Small intestine (tissue), 7 donors: ENCODE results near the gene CDH6. TPM values are rescaled to one million over a fixed set of nuclear protein-coding genes. Genes with fewer than 3 reads are reported as not detected.

ENCODE experiments used
- DNase-seq, 2 donors: peaks; one replicate each; pipeline versions ENCODE4 v3.0.0 to v3.0.0-alpha.2; 2013
- FAIRE-seq: peaks from 2 replicates; lab custom pipeline; 2012; peaks lifted over from hg19 to GRCh38; lab: Jason Lieb, UNC
- H3K27ac ChIP-seq, 3 donors: one replicate each; pipeline ENCODE4 v1.5.1; 2013; ENCODE audit warnings: low read length in 2 of 3, mild to moderate bottlenecking in 2 of 3, control low read depth in 1 of 3, inconsistent platforms in 1 of 3, low read depth in 1 of 3, moderate library complexity in 1 of 3
- H3K27me3 ChIP-seq, 3 donors: one replicate each; pipeline ENCODE4 v1.6.1; 2013; ENCODE audit warnings: low read length in 3 of 3, inconsistent platforms in 1 of 3; ENCODE audit not compliant: control insufficient read depth in 3 of 3, insufficient read depth in 3 of 3
- H3K36me3 ChIP-seq, 3 donors: one replicate each; pipeline ENCODE4 v1.6.1; 2013; ENCODE audit warnings: low read length in 3 of 3, inconsistent platforms in 1 of 3, low read depth in 1 of 3, mild to moderate bottlenecking in 1 of 3, moderate library complexity in 1 of 3; ENCODE audit not compliant: control insufficient read depth in 3 of 3, insufficient read depth in 2 of 3
- H3K4me1 ChIP-seq, 3 donors: one replicate each; pipeline ENCODE4 v1.6.1; 2013; ENCODE audit warnings: low read length in 2 of 3, inconsistent platforms in 1 of 3, low read depth in 1 of 3, mild to moderate bottlenecking in 1 of 3, moderate library complexity in 1 of 3; ENCODE audit not compliant: control insufficient read depth in 3 of 3, insufficient read depth in 2 of 3
- H3K4me3 ChIP-seq, 3 donors: one replicate each; pipeline ENCODE4 v1.5.1; 2013; ENCODE audit warnings: low read length in 3 of 3, control low read depth in 1 of 3, inconsistent platforms in 1 of 3, low read depth in 1 of 3, mild to moderate bottlenecking in 1 of 3, moderate library complexity in 1 of 3
- H3K9me3 ChIP-seq, 2 donors: one replicate each; pipeline ENCODE4 v1.6.1; 2013; ENCODE audit warnings: low read depth in 1 of 2, low read length in 1 of 2; ENCODE audit not compliant: control insufficient read depth in 2 of 2, insufficient read depth in 1 of 2
- WGBS, 3 donors: extraction: QIAGEN DNeasy Blood & Tissue Kit; methylation state at CpG; one replicate each; pipeline ENCODE4 v1.1.7; 2013; 5-methylcytosine and 5-hydroxymethylcytosine counted together
- polyA plus RNA-seq, 4 donors: library from polyadenylated mRNA; stranded (reverse) in 3 of 4; unstranded in 1 of 4; fragments of 200-250 nt in 3 of 4; fragments of 120-200 nt in 1 of 4; gene quantifications; one replicate each; pipeline versions ENCODE4 v1.2.1 to v1.2.3, GENCODE V29; 2013
- donor health status: healthy with polysubstance abuse.
- donor health status: control.
- donor health status: control.
- donor health status: Bipolar disorder and iron deficiency.
- donor health status: healthy.

Gene CDH6
- polyA plus RNA-seq, 4 donors = 0.22 to 10.6 (median 1.5) TPM

DNA sequence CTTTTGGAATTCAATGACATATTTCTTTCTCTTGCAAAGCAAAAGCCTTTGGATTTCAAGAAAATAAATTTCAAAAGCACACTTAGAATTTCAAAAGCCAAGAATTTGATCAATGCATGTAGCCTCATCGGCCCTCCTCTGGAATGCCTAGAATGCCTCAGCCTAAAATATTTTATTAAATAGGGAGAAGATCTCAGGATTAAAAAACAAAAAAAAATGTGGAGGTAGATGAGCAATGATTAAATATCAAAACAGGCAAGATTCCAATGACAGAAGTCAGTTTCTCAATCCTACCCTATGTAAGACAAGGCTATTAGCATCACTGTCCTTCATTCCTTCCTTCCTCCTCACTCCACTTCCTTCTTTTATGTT, 169.0 kb downstream of the CDH6 start:
- DNase-seq = no peak
- H3K4me3 ChIP-seq = no peak overlapping the region
- H3K36me3 ChIP-seq = no peaks in the 10 kb centered on the region
- no peaks in the 10 kb centered on the region for H3K4me1 ChIP-seq
- H3K27ac ChIP-seq = no peak overlapping the region
- peaks cover 0 to 4% of the 10 kb centered on the region in 2 donors for H3K9me3 ChIP-seq
- 90 to 96% (median 93%) methylated on average over 1 of the region's 1 CpG for WGBS, 3 donors
- FAIRE-seq = no peak
- peaks cover 0 to 4% (median 0%) of the 10 kb centered on the region in 3 donors for H3K27me3 ChIP-seq

DNA sequence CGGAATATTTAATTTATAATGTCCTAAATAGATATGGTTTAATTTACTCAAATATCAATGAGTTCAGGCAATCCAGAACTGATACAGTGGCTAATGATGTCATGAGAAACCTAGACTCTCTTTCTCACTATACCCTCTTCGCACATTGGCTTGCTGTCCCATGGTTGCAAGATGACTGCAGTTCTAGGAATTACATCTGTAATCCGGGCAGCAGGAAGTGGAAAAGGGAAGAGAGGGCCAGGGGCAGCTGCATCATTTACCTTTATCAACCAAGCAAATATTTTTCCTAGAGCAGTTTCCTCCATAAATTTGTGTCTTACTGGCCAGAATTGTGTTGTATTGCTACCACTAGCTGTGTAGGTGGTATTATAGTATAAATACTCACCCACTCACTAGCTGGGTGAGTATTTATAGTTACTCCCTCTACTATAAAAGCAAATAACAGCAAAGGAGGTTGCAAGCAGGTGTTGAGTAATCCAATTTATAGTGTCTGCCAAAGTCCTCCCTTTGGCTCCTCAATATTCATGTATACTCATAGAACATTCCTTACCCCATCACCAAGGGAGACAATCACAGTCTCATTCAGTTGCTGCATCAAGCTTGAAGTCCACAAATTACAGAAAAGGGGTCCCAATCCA, 169.6 kb downstream of the CDH6 start:
- 59 to 66% (median 60%) methylated on average over 3 of the region's 3 CpGs for WGBS, 3 donors
- Histone ChIP-seq H3K4me3 (no peak overlapping the region), H3K27me3 (peaks cover 0 to 4% (median 0%) of the 10 kb centered on the region in 3 donors), H3K36me3 (no peaks in the 10 kb centered on the region), H3K27ac (no peak overlapping the region), H3K4me1 (no peaks in the 10 kb centered on the region), H3K9me3 (peaks cover 0 to 4% of the 10 kb centered on the region in 2 donors)
- no peak for FAIRE-seq
- no peak for DNase-seq

DNA sequence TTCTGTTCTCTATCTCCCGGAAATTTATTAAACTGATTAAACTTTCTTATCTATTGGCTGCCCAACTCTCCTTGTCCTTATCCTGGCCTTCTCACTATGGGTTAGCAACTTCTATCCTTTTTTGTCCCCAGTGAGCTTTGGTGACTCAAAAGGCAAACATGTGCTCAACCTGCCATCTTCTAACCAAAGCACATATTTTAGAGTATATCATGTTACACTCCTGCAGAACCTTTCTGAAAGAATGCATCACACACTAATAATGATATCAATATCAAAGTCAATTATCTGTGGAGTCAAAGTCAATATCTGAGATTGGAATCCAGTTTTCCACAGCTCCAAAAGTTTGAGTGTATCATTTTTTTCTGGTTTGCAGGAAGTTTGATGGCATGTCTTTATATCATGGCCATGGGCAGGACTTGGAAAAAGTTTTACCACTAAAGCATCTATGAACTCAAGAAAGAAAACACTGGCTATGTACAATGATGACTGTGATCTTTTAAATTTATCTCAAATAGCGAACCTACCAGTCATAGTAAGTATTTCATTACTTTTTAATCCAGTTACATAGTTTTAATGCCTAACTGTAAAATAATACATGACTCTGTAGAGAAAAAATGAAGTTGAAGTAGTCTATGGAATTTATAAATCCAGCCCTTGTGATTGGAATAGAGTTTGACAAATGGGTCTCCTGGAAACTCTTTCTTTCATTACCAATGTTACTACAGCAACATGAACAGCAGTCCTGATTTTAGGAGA, 171.6 kb downstream of the CDH6 start:
- no peaks in the 10 kb centered on the region for H3K4me1 ChIP-seq

DNA sequence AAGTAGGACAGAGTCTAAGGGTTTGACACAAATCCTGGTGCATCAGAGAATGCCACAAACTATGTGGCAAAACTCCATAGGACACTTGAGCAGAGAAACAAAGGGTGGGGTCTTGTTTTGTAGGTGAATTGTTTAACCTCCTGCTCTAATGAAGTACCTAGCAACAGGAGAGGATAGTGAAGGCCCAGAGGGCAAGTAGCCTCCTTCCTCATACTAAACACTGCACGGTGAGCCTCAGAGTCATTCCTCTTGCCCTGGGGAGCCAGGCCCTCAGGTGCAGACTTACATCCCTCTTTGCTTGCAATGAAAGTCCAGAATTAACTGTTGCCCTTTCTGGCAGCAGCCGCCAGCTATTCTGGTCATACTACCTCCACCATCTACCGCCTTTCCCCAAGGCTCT, 172.3 kb downstream of the CDH6 start:
- Histone ChIP-seq H3K36me3 (no peaks in the 10 kb centered on the region), H3K9me3 (peaks cover 0 to 4% of the 10 kb centered on the region in 2 donors), H3K27me3 (peaks cover 0 to 4% (median 0%) of the 10 kb centered on the region in 3 donors), H3K4me1 (no peaks in the 10 kb centered on the region), H3K4me3 (no peak overlapping the region), H3K27ac (no peak overlapping the region)
- no peak for FAIRE-seq
- 91 to 96% (median 93%) methylated on average over 3 of the region's 3 CpGs for WGBS, 3 donors
- no peak for DNase-seq

More for the DNA sequence above, 171.6 kb downstream of the CDH6 start:
- WGBS, 3 donors = 68 to 78% (median 75%) methylated on average over 2 of the region's 2 CpGs
- Histone ChIP-seq H3K27ac (no peak overlapping the region), H3K27me3 (peaks cover 0 to 4% (median 0%) of the 10 kb centered on the region in 3 donors), H3K4me3 (no peak overlapping the region), H3K36me3 (no peaks in the 10 kb centered on the region), H3K9me3 (peaks cover 0 to 4% of the 10 kb centered on the region in 2 donors)
- FAIRE-seq (no peak), DNase-seq (no peak)

DNA sequence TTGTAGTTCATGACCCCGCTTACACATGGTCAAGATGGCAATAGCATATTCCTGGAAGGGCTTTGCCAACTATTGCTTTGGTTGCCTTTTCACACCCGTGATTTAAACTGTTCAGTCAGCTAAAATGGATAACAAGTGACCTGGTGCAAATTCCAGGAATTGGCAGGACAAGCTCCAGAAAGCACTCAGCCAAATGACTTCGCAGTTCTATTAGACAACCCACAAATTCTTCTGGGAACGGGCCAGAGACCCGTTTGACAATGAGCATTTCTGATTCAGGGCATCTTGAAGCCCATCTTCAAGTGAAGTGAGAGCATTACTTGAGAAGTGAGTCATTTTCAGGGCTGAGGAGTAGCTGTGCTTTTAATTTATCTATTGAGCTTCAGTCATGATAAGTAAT, 173.5 kb downstream of the CDH6 start:
- no peaks in the 10 kb centered on the region for H3K4me1 ChIP-seq
- H3K36me3 ChIP-seq = no peaks in the 10 kb centered on the region
- peaks cover 0 to 4% (median 0%) of the 10 kb centered on the region in 3 donors for H3K27me3 ChIP-seq
- no peak overlapping the region for H3K4me3 ChIP-seq
- FAIRE-seq (no peak), DNase-seq (no peak)
- 64 to 70% (median 68%) methylated on average over 5 of the region's 5 CpGs for WGBS, 3 donors
- H3K9me3 ChIP-seq = peaks cover 0 to 4% of the 10 kb centered on the region in 2 donors
- no peak overlapping the region for H3K27ac ChIP-seq

DNA sequence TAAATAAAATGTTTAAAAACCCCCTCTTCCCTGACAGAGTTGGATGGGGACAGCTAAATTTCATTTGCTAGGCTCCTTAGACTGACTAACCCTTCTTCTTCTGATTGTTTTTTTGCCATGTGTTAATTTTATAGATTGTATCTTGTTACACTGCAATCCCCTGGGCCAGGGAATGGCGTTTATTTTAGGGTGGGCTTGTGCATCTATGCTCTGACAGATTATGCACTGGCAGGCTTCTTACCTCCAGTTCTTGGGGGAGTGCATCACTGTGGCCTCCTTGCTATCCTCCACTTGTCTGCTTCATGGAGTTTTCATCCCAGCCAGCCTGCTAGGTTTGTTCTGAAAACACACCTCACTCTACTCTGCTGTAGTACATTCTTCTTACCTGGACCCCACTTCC, 178.6 kb downstream of the CDH6 start:
- DNase-seq (no peak), FAIRE-seq (no peak)
- H3K4me1 ChIP-seq = peaks cover 0 to 6% (median under 1%) of the 10 kb centered on the region in 3 donors
- H3K27me3 ChIP-seq = no peaks in the 10 kb centered on the region
- no peak overlapping the region for H3K27ac ChIP-seq
- H3K9me3 ChIP-seq = no peaks in the 10 kb centered on the region
- H3K4me3 ChIP-seq = no peak overlapping the region
- 57 to 65% (median 65%) methylated on average over 1 of the region's 1 CpG for WGBS, 3 donors
- H3K36me3 ChIP-seq = no peaks in the 10 kb centered on the region

DNA sequence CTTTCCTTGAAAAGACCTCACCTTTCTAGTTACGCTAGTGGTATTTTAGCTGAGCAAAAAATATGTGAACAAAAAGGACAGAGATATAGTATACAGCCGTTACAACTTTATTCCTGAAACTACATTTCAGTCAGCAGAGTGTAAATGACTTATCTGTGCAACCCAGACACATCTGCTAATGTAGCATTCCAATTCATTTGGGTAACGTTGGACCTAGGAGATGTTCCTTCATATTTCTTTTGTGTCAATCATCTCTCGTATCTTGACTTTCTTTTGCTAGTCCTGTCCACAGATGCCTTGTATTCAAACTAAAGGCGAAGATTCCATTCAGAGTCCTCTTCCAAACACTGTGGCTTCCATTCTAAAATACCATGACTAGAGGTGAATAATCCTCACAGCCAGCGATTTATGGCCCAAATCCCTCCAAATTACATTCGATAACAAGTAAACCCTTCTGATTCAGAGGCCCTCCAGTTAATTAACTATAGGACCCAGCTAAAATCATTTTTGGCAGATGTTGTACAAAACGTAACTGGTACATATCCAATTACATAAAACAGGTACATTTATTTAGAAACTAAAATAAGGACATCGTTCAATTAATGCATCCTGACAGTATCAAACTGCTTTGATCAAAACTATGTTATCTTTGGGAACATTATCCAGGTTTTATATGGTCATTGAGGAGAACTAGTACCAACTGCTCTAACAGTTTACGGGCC, 182.7 kb downstream of the CDH6 start:
- 87 to 92% (median 90%) methylated on average over 10 of the region's 10 CpGs for WGBS, 3 donors
- no peak for FAIRE-seq

DNA sequence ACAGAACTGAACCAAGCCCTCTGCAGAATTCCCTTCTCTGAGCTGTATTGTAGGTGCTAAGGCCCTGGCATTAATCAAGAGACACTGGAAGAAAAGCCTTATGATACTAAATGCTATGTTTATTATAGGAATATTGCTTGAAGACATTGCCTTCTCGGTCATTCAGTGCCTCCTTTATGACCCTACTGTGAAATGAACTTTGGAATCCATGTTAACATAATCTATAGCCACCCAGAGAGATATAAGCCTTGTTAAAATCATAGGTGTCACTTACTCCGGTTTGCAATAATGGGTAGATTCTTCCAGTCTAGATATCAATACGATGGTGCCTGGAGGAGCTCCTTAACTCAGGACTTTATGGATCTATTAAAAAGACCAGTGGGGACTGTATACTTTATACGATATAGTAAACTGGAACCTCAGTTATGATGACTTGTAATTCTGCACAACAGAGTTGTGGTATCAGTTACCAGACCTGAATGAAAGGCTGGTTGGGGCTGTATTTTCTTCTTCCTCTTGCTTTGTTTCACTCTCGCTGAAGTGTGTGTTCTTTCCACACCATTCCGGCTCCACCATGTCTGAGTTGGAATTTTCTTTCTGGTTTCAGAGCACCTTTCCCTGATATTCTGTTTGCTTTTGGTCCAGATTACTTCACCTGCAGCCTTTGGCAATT, 183.9 kb downstream of the CDH6 start:
- 27 to 69% (median 48%) methylated on average over 6 of the region's 6 CpGs for WGBS, 3 donors
- FAIRE-seq (no peak), DNase-seq (peak; percentile 71 to 79)
- H3K27me3 ChIP-seq = no peaks in the 10 kb centered on the region
- peaks cover 0 to 22% (median 2%) of the 10 kb centered on the region in 3 donors for H3K4me1 ChIP-seq
- peak overlapping the region in 1 of 3 donors; percentile 68 for H3K27ac ChIP-seq
- no peak overlapping the region for H3K4me3 ChIP-seq
- no peaks in the 10 kb centered on the region for H3K36me3 ChIP-seq
- H3K9me3 ChIP-seq = no peaks in the 10 kb centered on the region

More for the DNA sequence above, 182.7 kb downstream of the CDH6 start:
- no peak overlapping the region for H3K4me3 ChIP-seq
- H3K27me3 ChIP-seq = no peaks in the 10 kb centered on the region
- DNase-seq = no peak
- no peak overlapping the region for H3K27ac ChIP-seq
- no peaks in the 10 kb centered on the region for H3K36me3 ChIP-seq
- peaks cover 0 to 22% (median 2%) of the 10 kb centered on the region in 3 donors for H3K4me1 ChIP-seq
- H3K9me3 ChIP-seq = no peaks in the 10 kb centered on the region
